Activated CD4-positive, alpha-beta T cell treated with anti-CD3 and anti-CD28 coated beads, Interleukin-2, amount 10 ng/mL, durations not matched to agents 7 days and 5 days (primary cell): ENCODE results near the gene ARL17B. TPM values are rescaled to one million over a fixed set of nuclear protein-coding genes. Genes with fewer than 3 reads are reported as not detected.
A peak's percentile ranks its signal among the peaks of the same experiment; 100 is the strongest.
"Not testable (repeated sequence)": the region's sequence is repeated elsewhere in the genome, so short reads cannot be mapped to it uniquely, and the experiment has no call there.

Experiments used
- CTCF ChIA-PET: fragments of 350-600 bp; sonication (Branson Sonifier 250); formaldehyde crosslinking; loops from one replicate; lab custom pipeline; 2021; ENCODE audit warnings: antibody characterized with exemption; lab: Charles Lee
- POLR2A ChIA-PET: fragments of 350-600 bp; sonication (Branson Sonifier 250); formaldehyde crosslinking; loops from one replicate; lab custom pipeline; 2021; ENCODE audit warnings: antibody characterized with exemption; lab: Charles Lee
- DNase-seq: peaks from one replicate; pipeline ENCODE4 v3.0.0-alpha.2; 2020
- H3K27ac Mint-ChIP-seq: one replicate; pipeline ENCODE4 v1.8.0; 2021; ENCODE audit warnings: mild to moderate bottlenecking, moderate library complexity, mixed read lengths
- H3K27me3 Mint-ChIP-seq: one replicate; pipeline ENCODE4 v1.8.0; 2021; ENCODE audit warnings: mixed read lengths
- H3K36me3 Mint-ChIP-seq: one replicate; pipeline ENCODE4 v1.8.0; 2021; ENCODE audit warnings: low read depth, mixed read lengths
- H3K4me1 Mint-ChIP-seq: one replicate; pipeline ENCODE4 v1.8.0; 2021; ENCODE audit warnings: mixed read lengths
- H3K4me3 Mint-ChIP-seq: one replicate; pipeline ENCODE4 v1.8.0; 2021; ENCODE audit warnings: mild to moderate bottlenecking, moderate library complexity, mixed read lengths
- H3K9me3 Mint-ChIP-seq: one replicate; pipeline ENCODE4 v1.8.0; 2021; ENCODE audit warnings: mixed read lengths
- total RNA-seq, 2 experiments: library from RNA; stranded (reverse); gene quantifications; one replicate each; pipeline ENCODE4 v1.2.3, GENCODE V29; 2021

Gene ARL17B
- total RNA-seq: 10 to 100 TPM; 33.8 to 34.7 TPM

- H3K36me3 Mint-ChIP-seq, H3K27me3 Mint-ChIP-seq, H3K9me3 Mint-ChIP-seq, CTCF ChIA-PET, H3K4me1 Mint-ChIP-seq, POLR2A ChIA-PET: not testable (repeated sequence)
- Mint-ChIP-seq H3K27ac (peak within 1 kb of the TSS; percentile 54), H3K4me3 (peak within 1 kb of the TSS; percentile 48)
- DNase-seq: peak; percentile 90
Observed at GRCh38 chr17:46361755-46362154, at the start of gene ARL17B. Gene ARL17B, minus strand, starts transcription at chr17:46361766. Its CDS starts 3,369 bp downstream, at chr17:46358397.

DNA sequence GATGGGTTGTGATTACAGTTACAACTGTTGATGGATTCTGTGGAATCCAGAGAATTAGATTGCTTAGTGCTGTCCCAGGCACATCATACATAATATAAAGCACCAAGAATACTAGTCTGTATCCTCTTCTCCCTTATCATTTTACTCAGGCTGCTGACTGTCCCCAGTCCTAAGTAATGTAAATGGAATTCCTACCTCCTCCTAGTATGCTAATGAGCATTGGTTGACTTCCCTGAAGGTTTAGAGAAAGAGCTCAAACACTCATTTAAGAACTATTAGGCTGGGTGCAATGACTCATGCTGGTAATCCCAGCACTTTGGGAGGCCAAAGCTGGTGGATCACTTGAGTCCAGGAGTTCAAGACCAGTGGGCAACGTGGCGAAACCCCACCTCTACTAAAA, 48.3 kb upstream of the ARL17B start:
- H3K4me3 Mint-ChIP-seq, H3K27ac Mint-ChIP-seq, CTCF ChIA-PET, H3K27me3 Mint-ChIP-seq, H3K4me1 Mint-ChIP-seq, POLR2A ChIA-PET, H3K36me3 Mint-ChIP-seq, H3K9me3 Mint-ChIP-seq, DNase-seq: not testable (repeated sequence)

GRCh38 chr17:46407155-46407554, 45.6 kb upstream of the ARL17B start:
- CTCF ChIA-PET, DNase-seq, H3K4me3 Mint-ChIP-seq, H3K27me3 Mint-ChIP-seq, H3K27ac Mint-ChIP-seq, H3K36me3 Mint-ChIP-seq, H3K4me1 Mint-ChIP-seq, H3K9me3 Mint-ChIP-seq, POLR2A ChIA-PET: not testable (repeated sequence)

GRCh38 chr17:46401033-46401787, 39.6 kb upstream of the ARL17B start:
- H3K9me3 Mint-ChIP-seq, DNase-seq, H3K4me3 Mint-ChIP-seq, H3K36me3 Mint-ChIP-seq, H3K4me1 Mint-ChIP-seq, POLR2A ChIA-PET, CTCF ChIA-PET, H3K27ac Mint-ChIP-seq, H3K27me3 Mint-ChIP-seq: not testable (repeated sequence)

DNA sequence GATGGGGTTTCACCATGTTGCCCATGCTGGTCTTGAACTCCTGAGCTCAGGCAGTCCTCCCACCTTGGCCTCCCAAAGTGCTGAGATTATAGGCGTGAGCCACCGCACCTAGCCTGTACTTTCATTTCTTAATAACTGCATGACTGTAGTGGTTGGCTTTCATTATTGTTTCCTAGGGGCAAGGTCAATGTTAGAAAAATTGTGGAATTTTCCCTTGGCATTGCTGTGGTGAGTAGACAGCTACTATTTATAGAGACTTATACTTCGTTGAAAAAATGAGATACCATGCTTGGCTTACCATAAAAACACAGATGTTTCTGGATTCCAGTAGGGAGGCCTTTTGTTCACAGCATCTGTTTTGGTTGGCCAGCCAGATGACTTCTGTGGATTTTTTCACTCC, 39.0 kb upstream of the ARL17B start:
- POLR2A ChIA-PET, H3K36me3 Mint-ChIP-seq, H3K4me3 Mint-ChIP-seq, H3K27ac Mint-ChIP-seq, DNase-seq, H3K27me3 Mint-ChIP-seq, H3K4me1 Mint-ChIP-seq, H3K9me3 Mint-ChIP-seq, CTCF ChIA-PET: not testable (repeated sequence)

DNA sequence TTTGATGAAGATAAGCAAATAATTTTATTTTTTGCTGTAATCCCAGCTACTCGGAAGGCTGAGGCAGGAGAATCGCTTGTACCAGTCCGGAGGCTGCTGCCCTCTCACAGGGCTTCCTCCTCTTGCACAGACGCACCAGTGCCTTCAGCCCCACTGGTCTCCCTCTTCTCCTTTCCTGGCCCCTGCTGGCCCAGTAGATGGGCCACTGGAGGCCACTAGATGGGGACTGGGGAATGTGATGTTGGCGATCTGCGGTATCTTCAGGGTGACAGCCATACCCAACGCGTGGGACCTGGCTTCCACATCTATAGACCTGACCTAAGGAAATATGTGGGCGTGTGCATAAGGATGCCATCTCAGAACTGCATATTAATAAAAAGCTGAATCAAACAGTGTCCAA, 38.4 kb upstream of the ARL17B start:
- H3K4me1 Mint-ChIP-seq, H3K27me3 Mint-ChIP-seq, H3K4me3 Mint-ChIP-seq, DNase-seq, H3K27ac Mint-ChIP-seq, POLR2A ChIA-PET, H3K9me3 Mint-ChIP-seq, CTCF ChIA-PET, H3K36me3 Mint-ChIP-seq: not testable (repeated sequence)

GRCh38 chr17:46396292-46396691, 34.7 kb upstream of the ARL17B start:
- H3K27ac Mint-ChIP-seq, DNase-seq, H3K4me1 Mint-ChIP-seq, H3K9me3 Mint-ChIP-seq, H3K36me3 Mint-ChIP-seq, H3K27me3 Mint-ChIP-seq, H3K4me3 Mint-ChIP-seq, POLR2A ChIA-PET, CTCF ChIA-PET: not testable (repeated sequence)

DNA sequence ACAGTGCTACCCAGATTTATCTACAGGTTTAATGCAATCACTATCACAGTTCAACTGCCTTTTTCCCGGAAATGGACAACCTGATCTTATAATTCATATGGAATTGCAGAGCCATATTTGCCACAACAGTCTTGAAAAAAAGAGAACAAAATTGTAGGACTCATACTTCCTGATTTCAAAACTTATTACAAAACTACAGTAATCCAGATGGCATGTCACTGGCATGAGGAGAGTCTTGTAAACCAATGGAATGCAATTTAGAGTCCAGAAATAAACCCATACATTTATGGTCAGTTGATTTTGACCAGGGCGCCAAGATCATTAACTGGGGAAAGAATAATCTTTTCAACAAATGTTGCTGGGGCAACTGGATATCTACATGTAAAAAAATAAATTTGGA, 32.1 kb upstream of the ARL17B start:
- H3K27ac Mint-ChIP-seq, H3K4me1 Mint-ChIP-seq, CTCF ChIA-PET, H3K36me3 Mint-ChIP-seq, H3K4me3 Mint-ChIP-seq, H3K9me3 Mint-ChIP-seq, DNase-seq, POLR2A ChIA-PET, H3K27me3 Mint-ChIP-seq: not testable (repeated sequence)

DNA sequence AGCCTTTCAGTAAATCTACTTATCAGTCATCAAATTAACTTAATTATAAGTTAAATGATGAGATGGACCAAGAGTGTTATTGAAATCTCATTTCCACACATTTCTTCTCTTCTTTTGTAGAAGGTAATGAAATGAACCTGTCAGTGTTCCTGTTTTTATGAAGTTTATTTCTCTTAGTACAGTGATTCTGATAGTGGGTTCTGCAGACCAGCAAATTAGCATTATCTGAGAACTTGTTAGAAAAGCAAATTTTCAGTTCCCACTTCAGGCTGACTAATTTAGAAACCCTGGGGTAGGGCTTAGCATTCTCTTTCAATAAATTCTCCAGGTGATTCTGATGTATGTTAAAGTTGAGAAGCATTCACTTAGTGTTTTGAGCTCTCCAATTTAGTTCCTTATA, 23.9 kb upstream of the ARL17B start:
- DNase-seq, H3K27ac Mint-ChIP-seq, H3K9me3 Mint-ChIP-seq, POLR2A ChIA-PET, H3K4me1 Mint-ChIP-seq, H3K36me3 Mint-ChIP-seq, H3K4me3 Mint-ChIP-seq, H3K27me3 Mint-ChIP-seq, CTCF ChIA-PET: not testable (repeated sequence)

DNA sequence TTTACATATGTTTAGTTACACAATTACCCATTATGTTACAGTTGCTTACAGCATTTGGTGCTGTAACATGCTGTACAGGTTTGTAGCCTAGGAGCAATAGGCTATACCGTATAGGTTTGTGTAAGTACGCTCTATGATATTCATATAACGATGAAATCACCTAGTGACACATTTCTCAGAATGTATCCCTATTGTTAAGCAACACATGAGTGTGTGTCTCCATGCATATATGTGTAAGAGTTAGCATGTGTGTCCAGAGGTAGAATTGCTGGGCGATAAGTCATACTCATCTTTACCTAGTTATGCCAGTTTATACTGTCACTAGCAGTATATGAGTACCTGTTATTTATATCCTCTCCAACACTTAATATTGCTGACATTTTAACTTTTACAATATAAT, 21.6 kb upstream of the ARL17B start:
- H3K4me1 Mint-ChIP-seq, CTCF ChIA-PET: not testable (repeated sequence)

DNA sequence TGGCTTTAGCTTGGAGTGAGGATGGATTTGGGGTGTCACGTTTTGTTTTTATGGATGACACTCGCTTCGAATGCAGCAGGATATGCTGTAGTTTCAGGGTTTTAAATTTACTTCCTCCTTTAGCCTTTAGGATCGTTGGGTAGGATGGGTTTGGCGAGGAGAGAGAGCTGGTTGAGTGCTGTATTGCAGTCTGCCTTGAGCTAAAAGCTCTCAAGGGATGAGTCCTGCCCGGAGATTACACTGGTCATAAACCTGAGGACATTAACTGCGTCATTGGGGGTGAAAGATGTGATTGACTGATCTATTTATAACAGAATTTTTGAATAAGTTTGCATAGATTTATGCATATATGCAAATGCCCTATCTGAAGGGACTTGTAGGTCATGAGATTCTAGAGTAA, 11.9 kb upstream of the ARL17B start:
- H3K4me1 Mint-ChIP-seq, H3K27ac Mint-ChIP-seq, DNase-seq, H3K27me3 Mint-ChIP-seq, H3K9me3 Mint-ChIP-seq, H3K4me3 Mint-ChIP-seq, H3K36me3 Mint-ChIP-seq, POLR2A ChIA-PET, CTCF ChIA-PET: not testable (repeated sequence)

More for the DNA sequence above, 21.6 kb upstream of the ARL17B start:
- H3K9me3 Mint-ChIP-seq, H3K27me3 Mint-ChIP-seq, DNase-seq, POLR2A ChIA-PET, H3K4me3 Mint-ChIP-seq, H3K27ac Mint-ChIP-seq, H3K36me3 Mint-ChIP-seq: not testable (repeated sequence)

DNA sequence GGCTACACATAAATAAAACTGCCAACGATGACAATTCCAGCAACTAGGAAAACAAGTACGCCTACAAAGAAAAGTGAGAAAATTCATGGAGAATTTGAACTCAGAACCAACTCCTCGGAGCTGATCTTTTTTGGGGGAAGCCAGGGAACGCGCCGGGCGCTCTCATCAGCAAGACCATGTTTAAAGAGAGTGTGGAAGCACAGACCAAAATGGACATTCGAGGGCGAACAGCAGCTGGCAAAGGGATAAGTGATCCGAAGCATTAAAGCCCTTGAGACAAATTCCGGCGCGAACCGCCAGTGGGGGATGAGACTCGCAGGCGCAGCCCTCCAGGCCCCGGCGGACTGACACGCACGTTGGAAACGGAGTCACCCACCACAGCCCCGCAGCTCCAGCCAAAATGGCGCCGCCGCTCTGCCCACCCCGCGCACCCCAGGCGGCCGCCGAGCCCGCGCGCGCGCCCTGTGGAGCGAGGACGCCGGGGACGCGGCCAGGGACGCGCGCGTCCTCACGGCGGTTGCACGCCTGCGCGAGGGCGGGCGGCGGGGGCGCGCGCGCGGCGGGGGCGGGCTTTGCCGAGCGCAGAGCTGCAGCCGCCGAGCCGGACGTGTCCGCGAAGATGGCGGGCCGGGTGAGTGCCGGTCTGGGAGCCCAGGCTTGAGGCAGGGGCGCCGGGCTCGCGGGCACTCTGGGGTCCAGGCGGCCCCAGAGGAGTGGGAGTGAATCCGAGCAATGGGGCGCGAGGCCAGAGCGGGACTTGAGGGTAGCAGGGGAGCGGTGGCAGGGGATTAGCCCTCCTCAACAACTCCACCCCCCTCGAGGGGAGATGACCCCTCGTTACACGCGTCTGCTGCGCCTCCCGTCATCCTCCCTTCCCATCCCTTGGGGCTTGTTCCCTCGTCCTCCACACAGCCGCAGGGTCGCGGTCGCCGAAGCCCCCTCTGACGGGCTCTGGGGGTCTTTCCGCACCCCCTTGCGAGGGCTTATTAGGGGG, 11.0 kb upstream of the ARL17B start:
- POLR2A ChIA-PET, H3K4me3 Mint-ChIP-seq, H3K4me1 Mint-ChIP-seq, H3K9me3 Mint-ChIP-seq, DNase-seq, H3K36me3 Mint-ChIP-seq, CTCF ChIA-PET, H3K27ac Mint-ChIP-seq, H3K27me3 Mint-ChIP-seq: not testable (repeated sequence)

DNA sequence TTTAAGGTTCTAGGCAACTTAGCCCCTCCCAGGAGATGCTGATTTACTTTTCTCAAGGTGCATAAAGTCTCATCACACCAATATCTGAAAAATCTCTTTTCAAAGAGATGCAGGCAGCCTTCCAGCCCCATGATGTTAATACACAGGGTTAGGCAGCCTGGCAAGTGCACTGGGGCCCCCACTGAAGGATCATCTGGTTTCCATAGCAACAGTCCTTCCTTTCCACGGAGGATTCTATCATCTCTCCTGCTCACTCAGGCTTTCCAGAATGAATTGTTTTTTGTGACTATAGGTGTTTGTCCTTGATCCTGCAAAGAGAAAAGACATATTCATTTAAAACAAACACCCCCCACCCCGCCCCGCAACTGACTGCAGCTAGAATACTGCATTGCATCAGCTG, 6.0 kb upstream of the ARL17B start:
- DNase-seq, H3K9me3 Mint-ChIP-seq, H3K4me3 Mint-ChIP-seq, H3K27me3 Mint-ChIP-seq, CTCF ChIA-PET, H3K4me1 Mint-ChIP-seq, POLR2A ChIA-PET, H3K36me3 Mint-ChIP-seq, H3K27ac Mint-ChIP-seq: not testable (repeated sequence)
